PFSK-1 (cell line): ENCODE results near the gene ARSG.

Experiments used
- FOXP2 ChIP-seq: optimal IDR thresholded peaks from 2 replicates; pipeline ENCODE3; 2011; ENCODE audit warnings: borderline replicate concordance, control low read depth, inconsistent platforms; ENCODE audit not compliant: insufficient read depth; ENCODE audit errors: extremely low read length, extremely low read depth
- POLR2AphosphoS5 ChIP-seq: IDR thresholded peaks from 2 replicates; pipeline ENCODE4 v1.6.1; 2012; ENCODE audit warnings: low read depth, mild to moderate bottlenecking, control low read depth, low read length, moderate library complexity
- REST ChIP-seq, 2 experiments: IDR thresholded peaks; 2 replicates each; pipeline versions ENCODE4 v1.6.1 to v1.8.0; 2011 to 2012; ENCODE audit warnings: low read depth in 2 of 2, low read length in 2 of 2, control low read depth in 1 of 2, inconsistent platforms in 1 of 2, mild to moderate bottlenecking in 1 of 2, moderate library complexity in 1 of 2; ENCODE audit not compliant: insufficient read depth in 1 of 2
- SIN3A ChIP-seq: IDR thresholded peaks from 2 replicates; pipeline ENCODE4 v1.6.1; 2012; ENCODE audit warnings: mild to moderate bottlenecking, low read length, moderate library complexity, borderline replicate concordance; ENCODE audit not compliant: insufficient read depth
- TAF1 ChIP-seq: IDR thresholded peaks from 2 replicates; pipeline ENCODE4 v1.6.1; 2012; ENCODE audit warnings: low read length, control low read depth, borderline replicate concordance; ENCODE audit not compliant: insufficient read depth

The ARSG gene

GRCh38 chr17:68351395-68351794 is 60.1 kb downstream of the ARSG start:
- TF ChIP-seq FOXP2 (no peak), POLR2AphosphoS5 (no peak), SIN3A (no peak), REST (IDR thresholded peaks at IDR 0.05; ENCODE audit: insufficient read depth in 1 of 2, low read depth in 2 of 2, low read length in 2 of 2) (no peak), TAF1 (no peak)

GRCh38 chr17:68352041-68352440 is 60.7 kb downstream of the ARSG start:
- no peak for TF ChIP-seq POLR2AphosphoS5
- no peak for TF ChIP-seq FOXP2
- TF ChIP-seq SIN3A, result no peak
- no peak for TF ChIP-seq TAF1
- TF ChIP-seq REST (IDR thresholded peaks at IDR 0.05; ENCODE audit: insufficient read depth in 1 of 2, low read depth in 2 of 2, low read length in 2 of 2), result no peak

GRCh38 chr17:68353111-68353521 is 61.8 kb downstream of the ARSG start:
- TF ChIP-seq TAF1 (no peak), REST (IDR thresholded peaks at IDR 0.05; ENCODE audit: insufficient read depth in 1 of 2, low read depth in 2 of 2, low read length in 2 of 2) (no peak), FOXP2 (no peak), SIN3A (no peak), POLR2AphosphoS5 (no peak)

GRCh38 chr17:68356520-68356919 is 65.2 kb downstream of the ARSG start:
- no peak for TF ChIP-seq TAF1

- no peak for TF ChIP-seq POLR2AphosphoS5
- no peak for TF ChIP-seq TAF1
- TF ChIP-seq SIN3A, result no peak
- no peak for TF ChIP-seq REST (IDR thresholded peaks at IDR 0.05; ENCODE audit: insufficient read depth in 1 of 2, low read depth in 2 of 2, low read length in 2 of 2)
- TF ChIP-seq FOXP2, result no peak
Measured at GRCh38 chr17:68356949-68357455, 65.7 kb downstream of the ARSG start.

- no peak for TF ChIP-seq SIN3A
- no peak for TF ChIP-seq REST (IDR thresholded peaks at IDR 0.05; ENCODE audit: insufficient read depth in 1 of 2, low read depth in 2 of 2, low read length in 2 of 2)
- no peak for TF ChIP-seq POLR2AphosphoS5
- no peak for TF ChIP-seq TAF1
- TF ChIP-seq FOXP2, result no peak
Measured at GRCh38 chr17:68357886-68358285, 66.6 kb downstream of the ARSG start.
